Activated CD8-positive, alpha-beta memory T cell treated with anti-CD3 and anti-CD28 coated beads, Interleukin-2, amount 50 U/mL, for 48 hours (primary cell): ENCODE measurements around the gene ETV7.
"Not testable (repeated sequence)": the region's sequence is repeated elsewhere in the genome, so short reads cannot be mapped to it uniquely, and the experiment has no call there.

ENCODE experiments used
- DNase-seq: peaks from one replicate; pipeline ENCODE4 v3.0.0-alpha.2; 2020

Gene ETV7

GRCh38 chr6:36362551-36363370 lies 24.7 kb downstream of the ETV7 start:
- no peak for DNase-seq

- DNase-seq: no peak
Observed at GRCh38 chr6:36361071-36361470, 26.4 kb downstream of the ETV7 start.

- DNase-seq: peak; percentile 81
Observed at GRCh38 chr6:36360241-36361054, 27.0 kb downstream of the ETV7 start.

- DNase-seq: no peak
Observed at GRCh38 chr6:36358226-36358915, 29.1 kb downstream of the ETV7 start.

- DNase-seq: no peak
Observed at GRCh38 chr6:36357872-36358225, 29.6 kb downstream of the ETV7 start.

- DNase-seq: no peak
Observed at GRCh38 chr6:36355819-36356218, 31.6 kb downstream of the ETV7 start.

GRCh38 chr6:36353411-36353915 lies 34.0 kb downstream of the ETV7 start:
- DNase-seq: no peak

- no peak for DNase-seq
Observed at GRCh38 chr6:36352477-36353157, 34.9 kb downstream of the ETV7 start.

- no peak for DNase-seq
Observed at GRCh38 chr6:36350681-36351571, 36.5 kb downstream of the ETV7 start.

GRCh38 chr6:36350082-36350481 lies 37.4 kb downstream of the ETV7 start:
- no peak for DNase-seq

- DNase-seq: no peak
Observed at GRCh38 chr6:36349240-36349639, 38.2 kb downstream of the ETV7 start.

GRCh38 chr6:36347621-36348020 lies 39.8 kb downstream of the ETV7 start:
- no peak for DNase-seq

- no peak for DNase-seq
Observed at GRCh38 chr6:36346486-36347273, 40.8 kb downstream of the ETV7 start.

GRCh38 chr6:36345681-36346466 lies 41.6 kb downstream of the ETV7 start:
- no peak for DNase-seq

GRCh38 chr6:36343109-36343680 lies 44.3 kb downstream of the ETV7 start:
- DNase-seq: no peak

- DNase-seq: peak; percentile 91
Observed at GRCh38 chr6:36340618-36341454, 46.6 kb downstream of the ETV7 start.

- no peak for DNase-seq
Observed at GRCh38 chr6:36340306-36340617, 47.2 kb downstream of the ETV7 start.

GRCh38 chr6:36339146-36339545 lies 48.3 kb downstream of the ETV7 start:
- DNase-seq: no peak

- not testable (repeated sequence) for DNase-seq
Observed at GRCh38 chr6:36338223-36338622, 49.2 kb downstream of the ETV7 start.
